Stimulated activated CD4-positive, alpha-beta T cell treated with anti-CD3 and anti-CD28 coated beads, TNF-alpha, amount 100 ng/mL, for 1 hour (primary cell): Measurements from ENCODE around the gene FAM193A.

Experiments used
- DNase-seq, 3 donors: peaks; one replicate each; pipeline ENCODE4 v3.0.0-alpha.2; 2020; ENCODE audit warnings: low read depth in 3 of 3, low spot score in 1 of 3

Gene FAM193A

DNA sequence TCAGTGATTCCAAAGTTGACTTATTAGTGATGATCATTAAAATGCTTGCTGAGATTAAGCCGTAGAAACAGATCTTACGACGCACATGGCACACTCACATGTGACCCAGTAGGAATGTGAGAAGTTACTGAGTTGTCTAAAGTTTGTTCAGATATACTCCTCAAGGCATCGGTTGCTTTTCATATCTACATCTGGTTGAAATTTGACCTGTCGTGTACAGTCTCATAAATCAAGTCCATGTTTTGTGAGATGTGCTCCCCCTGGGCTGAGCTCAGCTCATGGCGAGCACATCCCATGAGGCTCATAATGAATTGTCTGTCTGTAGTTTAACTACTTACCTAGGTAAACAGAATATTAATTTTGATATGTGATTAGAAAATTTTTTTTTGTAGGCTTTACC, 152.7 kb downstream of the FAM193A start:
- DNase-seq = no peak

DNA sequence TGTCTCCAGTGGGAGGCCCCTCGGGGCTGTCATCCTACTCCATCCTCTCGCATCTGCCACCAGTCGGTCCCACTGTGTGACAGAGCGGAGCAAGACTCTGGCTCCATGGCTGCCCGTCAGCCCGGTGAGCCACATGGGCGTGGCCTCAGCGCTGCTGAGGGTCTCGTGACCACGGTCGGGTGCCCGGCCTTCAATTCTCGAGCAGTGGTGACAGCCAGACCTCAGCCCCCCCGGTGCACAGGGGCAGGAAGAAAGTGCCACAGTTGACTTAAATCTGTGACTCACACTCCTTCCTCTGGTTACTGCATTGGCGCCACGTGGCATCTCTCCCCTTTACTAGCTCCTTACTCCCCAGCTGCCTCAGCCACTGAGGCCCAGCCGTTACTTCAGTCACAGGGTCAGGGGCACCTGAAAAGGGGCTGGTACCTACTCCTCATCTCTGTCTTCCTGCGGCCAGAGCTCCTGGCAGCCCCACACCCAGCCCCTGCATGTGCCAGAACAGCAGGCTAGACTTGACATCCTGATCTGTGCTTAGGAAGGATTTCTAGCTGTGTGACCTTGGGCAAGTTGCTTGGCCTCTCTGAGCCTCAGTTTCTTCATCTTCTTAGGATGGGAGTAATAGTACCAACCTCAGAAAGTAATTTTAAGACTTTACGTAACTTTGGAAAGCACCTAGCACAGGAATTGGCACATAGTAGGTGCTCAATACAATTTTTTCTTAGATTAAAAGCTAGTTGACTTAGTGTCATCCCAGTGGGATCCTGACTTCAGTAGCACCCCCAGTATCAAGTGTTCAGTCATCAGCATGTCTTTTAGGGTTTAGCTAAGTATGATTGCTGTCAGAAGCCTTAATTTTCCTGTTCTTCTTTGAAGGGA, 153.6 kb downstream of the FAM193A start:
- DNase-seq = no peak

DNA sequence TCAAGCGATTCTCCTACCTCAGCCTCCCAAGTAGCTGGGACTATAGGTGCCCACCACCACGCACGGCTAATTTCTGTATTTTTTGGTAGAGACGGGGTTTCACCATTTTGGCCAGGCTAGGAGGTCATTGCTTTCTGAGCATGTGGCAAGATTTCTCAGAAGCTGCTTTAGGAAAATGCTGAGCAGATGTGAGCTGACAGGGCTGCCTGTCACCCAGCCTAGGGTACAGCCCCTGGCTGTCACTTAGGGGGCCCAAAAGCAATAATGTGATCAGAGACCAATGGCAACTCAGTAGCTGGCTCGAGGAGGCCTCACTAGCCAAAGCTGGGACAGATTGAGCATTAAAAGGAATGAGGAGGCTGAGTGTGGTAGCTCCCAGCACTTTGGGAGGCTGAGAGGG, 154.9 kb downstream of the FAM193A start:
- no peak for DNase-seq

DNA sequence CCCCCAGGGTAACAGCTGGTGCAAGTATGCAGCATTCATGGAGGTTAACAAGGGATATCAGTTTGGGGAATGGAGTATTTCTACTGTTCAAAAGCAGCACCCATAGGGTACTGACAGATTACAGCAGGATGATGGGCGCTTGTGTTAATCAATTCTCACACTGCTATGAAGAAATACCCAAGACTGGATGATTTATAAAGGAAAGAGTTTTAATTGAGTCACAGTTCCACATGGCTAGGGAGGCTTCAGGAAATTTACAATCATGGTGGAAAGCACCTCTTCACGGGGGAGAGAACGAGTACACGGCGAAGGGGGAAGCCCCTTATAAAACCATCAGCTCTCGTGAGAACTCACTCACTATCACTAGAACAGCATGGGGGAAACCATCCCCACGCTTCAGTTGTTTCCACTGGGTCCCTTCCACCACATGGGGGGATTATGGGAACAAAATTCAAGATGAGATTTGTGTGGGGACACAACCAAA, 155.5 kb downstream of the FAM193A start:
- DNase-seq = no peak

DNA sequence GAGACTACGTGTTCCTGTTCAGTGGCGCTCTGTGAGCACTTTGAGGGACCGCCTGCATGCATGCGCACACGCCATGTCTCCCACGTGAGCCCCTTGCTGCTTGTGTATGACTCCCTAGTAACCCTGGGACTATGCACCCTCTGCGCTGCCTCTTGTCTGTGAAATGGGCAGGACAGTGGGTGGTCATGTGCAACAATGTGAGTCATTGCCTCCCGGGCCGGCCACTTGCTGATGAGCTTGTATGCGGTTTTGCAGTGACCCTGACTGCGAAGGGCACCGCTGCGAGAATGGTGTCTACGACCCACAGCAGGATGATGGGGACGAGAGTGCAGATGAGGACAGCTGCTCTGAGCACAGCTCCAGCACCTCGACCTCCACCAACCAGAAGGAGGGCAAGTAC, 158.2 kb downstream of the FAM193A start:
- DNase-seq = no peak

DNA sequence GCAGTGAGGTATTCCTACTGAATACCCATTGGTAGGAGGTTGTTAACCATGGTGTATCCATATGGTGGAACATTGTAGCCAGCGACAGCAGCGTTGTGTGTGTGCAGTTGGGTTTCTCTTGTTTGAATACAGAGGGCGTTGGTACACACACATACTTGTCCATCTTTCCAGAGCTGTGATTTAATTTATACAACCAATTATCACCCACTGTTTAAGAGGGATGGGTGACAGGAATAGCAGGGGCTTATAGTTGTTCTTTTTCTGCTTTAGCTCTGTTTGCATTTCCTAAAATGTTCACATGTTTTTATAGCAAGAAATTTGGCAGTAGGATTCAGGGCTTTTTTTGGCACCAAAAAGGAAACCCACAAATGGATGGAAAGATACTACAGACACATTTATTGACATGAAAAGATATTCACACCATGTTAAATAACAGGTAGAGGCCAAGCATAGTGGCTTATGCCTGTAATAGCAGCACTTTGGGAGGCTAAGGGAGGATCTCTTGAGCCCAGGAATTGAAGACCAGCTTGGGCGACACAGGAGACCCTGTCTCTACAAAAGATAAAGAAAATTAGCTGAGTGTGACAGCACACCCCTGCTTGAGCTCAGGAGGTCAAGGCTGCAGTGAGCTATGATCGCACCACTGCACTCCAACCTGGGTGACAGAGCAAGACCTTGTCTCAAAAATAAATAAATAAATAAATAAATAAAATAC, 159.1 kb downstream of the FAM193A start:
- no peak for DNase-seq

DNA sequence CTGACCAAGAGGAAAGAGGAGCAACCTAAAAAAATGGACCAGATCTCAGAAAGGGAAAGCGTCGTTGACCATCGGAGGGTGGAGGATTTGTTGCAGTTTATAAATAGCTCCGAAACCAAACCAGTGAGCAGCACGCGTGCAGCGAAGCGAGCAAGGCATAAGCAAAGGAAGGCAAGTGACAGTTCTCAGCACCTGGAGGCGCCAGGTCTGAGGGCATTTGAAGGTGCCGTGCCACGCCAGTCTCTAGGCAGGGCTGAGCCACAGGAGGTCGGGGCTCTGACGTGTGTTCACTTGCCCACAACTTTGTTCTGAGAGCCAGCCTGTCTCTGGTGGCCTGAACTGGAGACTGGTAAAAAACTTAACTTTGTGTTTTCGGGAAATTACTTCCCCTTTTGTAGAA, 160.0 kb downstream of the FAM193A start:
- no peak for DNase-seq

DNA sequence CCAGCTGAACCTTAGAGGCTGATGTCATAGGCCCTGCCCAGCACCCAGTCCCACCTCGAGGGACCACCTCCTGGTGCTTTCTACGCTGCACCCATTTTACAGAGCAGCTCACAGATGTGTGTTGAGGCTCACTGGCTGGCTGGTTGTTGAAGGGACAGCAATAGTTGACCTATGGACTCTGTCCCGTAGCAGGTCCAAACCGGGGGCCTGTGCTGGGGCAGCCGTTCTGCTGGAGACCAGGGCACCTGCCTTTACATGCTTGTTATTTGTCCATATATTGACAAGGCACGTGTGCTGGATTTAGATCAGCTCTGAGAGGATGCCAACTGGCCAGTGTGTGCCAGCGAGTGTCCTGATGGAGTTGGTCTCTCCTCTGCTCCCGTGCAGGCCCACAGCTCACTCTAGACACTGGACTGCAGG, 161.6 kb downstream of the FAM193A start:
- DNase-seq = no peak

DNA sequence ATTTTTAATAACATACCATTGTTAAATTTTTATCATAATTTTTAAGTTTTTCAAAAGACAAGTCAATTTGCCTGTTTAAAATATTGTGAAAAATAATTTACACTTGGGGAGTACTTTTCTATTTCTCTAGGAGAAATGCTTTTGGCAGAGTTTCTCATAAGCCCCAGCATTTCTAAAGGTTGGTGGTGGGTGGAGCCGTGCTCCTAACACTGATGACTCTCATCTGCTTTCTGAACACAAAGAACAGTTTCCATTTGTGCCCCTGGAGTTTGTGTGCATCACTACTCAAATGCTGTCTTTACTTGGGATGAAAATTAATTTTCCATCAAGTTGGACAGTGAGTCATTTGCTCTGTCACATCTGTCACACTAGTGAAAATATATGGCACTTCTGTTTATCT, 162.1 kb downstream of the FAM193A start:
- DNase-seq = no peak

DNA sequence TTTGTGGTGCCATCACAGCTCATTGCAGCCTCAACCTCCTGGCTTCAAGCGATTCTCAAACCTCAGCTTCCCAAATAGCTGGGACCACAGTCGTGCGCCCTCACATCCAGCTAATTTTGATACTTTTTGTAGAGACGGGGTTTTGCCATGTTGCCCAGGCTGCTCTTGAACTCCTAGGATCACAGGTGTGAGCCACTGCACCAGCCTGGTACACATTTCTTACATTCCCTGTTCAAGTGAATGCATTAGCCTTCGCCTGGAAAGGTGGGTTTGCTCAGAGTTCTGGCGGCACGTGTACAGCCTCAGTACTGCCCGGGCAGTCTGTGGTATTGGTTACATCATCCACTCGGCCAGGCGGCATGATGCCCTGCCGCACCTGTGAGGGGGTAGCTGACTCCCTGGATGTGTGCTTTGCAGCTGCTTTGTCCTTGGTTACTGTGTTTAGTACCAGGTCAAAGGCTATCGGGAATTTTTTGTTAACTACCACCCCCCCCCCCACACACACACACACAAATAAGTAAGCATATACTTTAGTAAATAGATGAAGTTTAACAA, 162.6 kb downstream of the FAM193A start:
- DNase-seq = no peak

DNA sequence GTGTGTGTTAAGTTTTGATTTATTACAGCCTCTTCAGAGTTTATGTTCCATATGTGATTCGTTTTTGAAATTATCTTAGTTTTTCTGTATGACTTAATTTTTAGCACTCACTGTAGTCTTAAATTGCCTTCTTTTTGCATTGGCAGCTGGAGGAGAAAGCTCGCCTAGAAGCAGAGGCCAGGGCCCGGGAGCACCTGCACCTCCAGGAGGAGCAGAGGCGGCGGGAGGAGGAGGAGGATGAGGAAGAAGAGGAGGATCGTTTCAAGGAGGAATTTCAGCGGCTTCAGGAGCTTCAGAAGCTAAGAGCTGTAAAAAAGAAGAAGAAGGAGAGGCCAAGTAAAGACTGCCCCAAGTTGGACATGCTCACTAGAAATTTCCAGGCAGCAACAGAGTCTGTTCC, 163.1 kb downstream of the FAM193A start:
- DNase-seq = no peak

DNA sequence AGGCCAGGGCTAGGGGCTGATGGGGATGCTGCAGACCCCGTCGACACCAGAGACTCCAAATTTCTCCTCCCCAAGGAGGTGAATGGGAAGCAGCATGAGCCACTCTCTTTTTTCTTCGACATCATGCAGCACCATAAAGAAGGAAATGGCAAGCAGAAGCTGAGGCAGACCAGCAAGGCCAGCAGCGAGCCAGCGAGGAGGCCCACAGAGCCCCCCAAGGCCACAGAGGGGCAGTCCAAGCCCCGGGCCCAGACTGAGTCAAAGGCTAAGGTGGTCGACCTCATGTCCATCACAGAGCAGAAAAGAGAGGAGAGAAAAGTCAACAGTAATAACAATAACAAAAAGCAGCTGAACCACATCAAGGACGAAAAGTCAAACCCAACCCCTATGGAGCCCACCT, 163.6 kb downstream of the FAM193A start:
- DNase-seq = no peak

DNA sequence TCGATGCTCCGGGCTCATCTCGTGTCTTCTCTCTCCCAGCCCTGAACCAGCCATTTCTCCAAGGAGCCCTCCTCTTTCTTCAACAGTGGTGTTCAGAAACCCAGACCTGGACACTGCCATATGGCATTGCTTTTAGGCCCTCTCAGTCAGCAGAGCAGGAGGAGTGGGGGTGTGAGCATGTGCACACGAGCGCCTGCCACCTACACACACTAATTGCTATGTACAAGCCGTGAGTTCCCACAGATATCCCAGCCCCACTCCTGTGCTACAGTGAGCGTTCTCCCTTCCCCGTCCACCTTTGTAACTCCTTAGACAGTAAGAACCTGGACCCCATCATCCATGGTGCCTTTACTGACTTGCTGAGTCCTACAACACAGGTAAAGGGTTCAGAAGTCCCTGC, 165.9 kb downstream of the FAM193A start:
- no peak for DNase-seq

DNA sequence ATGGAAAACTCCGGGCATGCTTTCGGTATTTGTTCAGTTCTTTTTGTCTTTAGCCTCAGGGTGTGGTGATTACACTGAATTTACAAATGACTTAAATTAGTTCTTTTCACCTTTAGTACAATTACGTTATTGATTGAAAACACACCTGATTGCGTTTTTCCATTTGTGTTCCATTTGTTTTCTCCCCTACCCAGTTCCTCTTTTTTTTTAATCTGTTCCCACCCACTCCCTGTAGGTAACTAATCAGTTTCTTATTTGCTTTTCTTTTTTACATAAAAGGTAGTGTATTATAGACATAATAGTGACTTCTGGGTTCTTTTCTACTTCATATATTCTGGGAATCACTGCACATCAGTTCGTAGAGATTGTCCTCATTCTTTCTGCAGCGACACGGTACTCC, 166.3 kb downstream of the FAM193A start:
- DNase-seq = no peak

DNA sequence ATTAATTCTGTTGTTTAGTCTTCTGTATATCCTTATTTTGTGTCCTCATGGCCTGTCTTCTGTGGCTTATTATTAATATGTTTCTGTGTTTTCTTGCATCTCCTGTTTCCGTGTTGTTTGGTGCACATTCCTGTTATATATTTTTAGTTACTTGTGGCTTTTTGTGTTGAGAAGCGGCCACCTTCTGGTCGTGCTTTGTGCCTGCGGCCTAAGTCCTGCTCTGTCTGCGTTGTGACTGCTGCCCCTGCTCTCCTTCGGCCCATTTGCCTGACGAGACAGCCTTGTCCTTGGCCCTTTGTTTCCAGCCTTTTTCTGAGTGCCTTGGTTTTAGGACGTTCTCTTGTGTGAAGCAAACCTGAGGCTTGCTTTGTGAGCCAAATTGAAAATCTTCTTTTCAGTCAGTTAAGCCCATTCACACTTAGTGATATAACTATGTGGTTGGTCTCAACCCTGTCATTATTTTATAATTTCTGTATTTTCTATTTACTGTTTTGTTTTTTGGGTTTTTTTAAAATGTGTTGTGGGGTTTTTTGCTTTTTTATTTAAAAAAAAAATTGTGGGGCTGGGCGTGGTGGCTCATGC, 175.9 kb downstream of the FAM193A start:
- no peak for DNase-seq

DNA sequence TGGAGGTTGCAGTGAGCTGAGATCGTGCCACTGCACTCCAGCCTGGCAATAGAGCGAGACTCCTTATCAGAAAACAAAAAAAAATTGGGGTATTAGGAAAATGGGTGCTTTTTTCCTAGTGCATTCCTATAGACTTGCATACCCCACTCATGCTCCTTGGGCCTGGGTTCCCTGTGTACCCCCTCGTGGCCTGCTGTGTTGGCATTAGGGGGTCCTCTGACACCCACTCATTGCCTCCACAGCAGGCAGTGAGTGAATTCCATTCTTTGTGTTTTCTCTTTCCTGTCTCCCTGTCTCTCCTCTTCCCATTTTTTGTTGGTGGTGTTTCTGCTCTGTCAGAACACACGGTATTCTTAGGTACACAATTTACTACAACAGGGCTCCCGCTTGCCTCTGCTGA, 176.9 kb downstream of the FAM193A start:
- DNase-seq = no peak

DNA sequence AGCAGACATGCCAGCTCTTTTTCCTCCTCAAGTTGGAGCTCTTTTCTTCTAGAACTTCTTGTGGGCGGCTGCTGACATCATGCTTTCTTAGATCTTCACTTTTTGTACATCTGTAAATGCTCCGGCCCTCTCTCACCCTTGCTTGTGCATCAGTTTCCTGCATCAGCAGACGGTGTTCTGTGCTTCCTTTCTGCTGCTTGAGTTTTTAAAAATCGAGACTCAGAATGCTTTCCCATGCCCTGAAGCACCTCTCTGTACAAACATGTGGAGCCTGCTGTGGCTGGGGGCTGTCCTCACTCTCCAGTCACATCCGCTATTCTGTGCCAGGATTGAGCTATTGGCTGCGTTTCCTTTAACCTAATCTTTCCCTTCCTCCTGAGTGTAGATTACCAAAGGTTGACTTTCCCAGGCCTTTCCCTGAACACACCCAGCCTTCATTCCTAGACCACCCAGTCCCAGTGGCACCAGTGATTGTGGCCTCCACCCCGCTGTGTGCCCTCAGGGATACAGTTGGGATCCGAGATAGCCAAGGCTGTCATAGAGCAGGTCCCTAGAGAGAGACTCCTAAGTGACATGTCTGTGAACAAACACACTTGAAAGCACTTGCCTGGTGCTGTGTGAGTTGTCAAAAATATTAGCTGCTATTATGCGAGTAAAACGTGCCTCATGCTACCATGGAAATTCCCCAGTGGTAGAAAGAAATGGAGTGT, 177.8 kb downstream of the FAM193A start:
- DNase-seq = no peak

DNA sequence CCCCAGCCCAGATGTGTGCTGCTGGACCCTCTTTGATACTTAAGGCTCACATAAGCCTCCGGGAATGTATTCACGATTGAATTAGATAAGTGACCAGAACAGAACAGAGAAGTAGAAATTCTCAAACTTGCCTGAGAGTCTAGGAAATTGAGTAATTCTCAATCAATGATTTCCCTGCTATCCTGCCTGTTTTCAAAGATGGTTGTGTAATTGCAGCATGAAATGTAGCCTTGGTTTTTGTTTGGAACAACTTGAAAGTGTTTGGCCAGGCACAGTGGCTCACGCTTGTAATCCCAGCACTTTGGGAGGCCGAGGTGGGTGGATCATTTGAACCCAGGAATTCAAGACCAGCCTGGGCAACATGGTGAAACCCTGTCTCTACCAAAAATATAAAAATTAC, 178.5 kb downstream of the FAM193A start:
- DNase-seq = no peak

DNA sequence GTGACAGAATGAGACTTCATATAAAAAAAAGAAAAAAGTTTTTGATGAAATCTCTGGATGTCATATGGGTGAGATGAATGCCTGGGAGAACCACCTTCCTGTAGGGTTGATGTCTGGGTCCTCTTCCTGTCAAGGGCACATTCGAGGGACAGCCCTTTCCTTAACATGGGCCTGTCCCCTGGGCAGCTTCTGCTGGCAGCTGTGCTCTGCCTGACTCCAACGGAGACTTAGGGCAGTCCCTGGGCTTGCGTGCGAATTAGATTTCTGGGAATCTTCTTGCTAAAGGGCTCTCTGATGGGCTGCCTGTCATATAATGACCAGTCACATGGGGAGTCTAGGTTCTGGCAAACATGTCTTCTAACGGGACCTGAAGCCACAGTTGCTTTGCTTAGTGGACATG, 179.0 kb downstream of the FAM193A start:
- no peak for DNase-seq

DNA sequence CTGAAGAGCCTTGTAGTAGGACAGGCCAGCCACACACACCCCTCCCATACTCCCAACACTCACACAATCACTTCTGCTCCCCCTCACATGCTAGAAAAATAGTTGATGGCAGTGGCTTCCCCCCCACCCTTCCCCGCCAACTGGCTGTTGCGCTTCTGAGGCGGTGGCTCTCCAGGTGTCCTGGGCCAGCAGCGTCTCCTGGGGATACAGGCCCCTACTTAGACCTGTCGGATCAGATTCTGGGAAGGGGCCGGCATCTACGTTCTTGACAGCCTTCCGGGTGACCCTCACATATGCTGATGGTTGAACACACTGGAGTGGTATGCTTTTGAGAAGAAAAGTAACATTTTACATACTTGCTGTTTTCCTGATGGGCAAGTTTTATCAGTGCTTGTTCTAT, 179.8 kb downstream of the FAM193A start:
- DNase-seq = no peak

DNA sequence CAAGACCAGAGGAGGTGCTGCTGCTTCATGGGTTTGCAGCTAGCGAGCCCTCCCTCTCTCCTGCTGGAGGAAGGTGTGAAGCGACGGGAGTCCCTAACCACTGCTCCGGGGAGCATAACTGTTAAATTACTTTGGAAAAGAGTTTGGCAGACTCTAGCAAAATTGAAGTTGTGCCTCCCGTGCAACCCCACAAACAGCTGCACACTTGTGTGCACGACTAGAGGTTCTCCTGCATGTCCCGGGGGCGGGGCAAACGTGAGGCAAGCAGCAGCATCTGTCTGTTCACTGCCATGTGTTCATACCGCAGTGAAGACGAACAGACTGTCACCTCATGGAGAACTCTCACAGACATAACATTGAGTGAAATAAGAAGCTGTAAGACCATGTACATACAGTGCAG, 185.1 kb downstream of the FAM193A start:
- DNase-seq = no peak
